Loucy (cell line): Measurements from ENCODE around the gene VPS13D.

Experiments
- EZH2phosphoT487 ChIP-seq: fragments of 200-600 bp; IDR thresholded peaks from 2 replicates; pipeline ENCODE4 v1.6.1; 2018; ENCODE audit warnings: antibody characterized with exemption, mild to moderate bottlenecking, moderate library complexity, borderline replicate concordance
- TF ChIP-seq, protein P1 (sequence below): fragments of 200-600 bp; sonication (generic); conservative IDR thresholded peaks from 2 replicates; pipeline ENCODE4 v1.5.1; 2014; ENCODE audit warnings: mild to moderate bottlenecking, antibody characterized with exemption, low read length

DNA sequence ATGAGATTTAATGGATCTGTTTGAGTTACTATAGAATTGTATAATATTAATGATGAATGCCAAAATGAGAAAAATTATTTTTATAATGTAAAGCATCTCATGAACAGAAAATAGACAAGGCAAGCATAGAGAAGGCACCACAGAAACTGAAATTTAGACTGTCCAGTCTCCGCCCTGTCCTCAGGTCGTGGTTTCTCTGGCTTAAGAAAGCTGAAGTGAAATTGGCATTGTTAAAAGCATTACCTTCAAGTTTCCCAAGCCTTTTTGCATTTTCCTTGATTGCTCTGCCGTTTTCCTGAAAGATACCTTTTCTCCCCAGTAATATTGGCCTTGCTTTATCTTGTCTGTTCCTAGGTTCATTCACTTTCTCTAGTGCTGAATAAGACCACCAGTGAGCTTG lies 58.0 kb downstream of the VPS13D start:
- TF ChIP-seq, protein P1, sequence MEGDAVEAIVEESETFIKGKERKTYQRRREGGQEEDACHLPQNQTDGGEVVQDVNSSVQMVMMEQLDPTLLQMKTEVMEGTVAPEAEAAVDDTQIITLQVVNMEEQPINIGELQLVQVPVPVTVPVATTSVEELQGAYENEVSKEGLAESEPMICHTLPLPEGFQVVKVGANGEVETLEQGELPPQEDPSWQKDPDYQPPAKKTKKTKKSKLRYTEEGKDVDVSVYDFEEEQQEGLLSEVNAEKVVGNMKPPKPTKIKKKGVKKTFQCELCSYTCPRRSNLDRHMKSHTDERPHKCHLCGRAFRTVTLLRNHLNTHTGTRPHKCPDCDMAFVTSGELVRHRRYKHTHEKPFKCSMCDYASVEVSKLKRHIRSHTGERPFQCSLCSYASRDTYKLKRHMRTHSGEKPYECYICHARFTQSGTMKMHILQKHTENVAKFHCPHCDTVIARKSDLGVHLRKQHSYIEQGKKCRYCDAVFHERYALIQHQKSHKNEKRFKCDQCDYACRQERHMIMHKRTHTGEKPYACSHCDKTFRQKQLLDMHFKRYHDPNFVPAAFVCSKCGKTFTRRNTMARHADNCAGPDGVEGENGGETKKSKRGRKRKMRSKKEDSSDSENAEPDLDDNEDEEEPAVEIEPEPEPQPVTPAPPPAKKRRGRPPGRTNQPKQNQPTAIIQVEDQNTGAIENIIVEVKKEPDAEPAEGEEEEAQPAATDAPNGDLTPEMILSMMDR: no peak
- no peak for TF ChIP-seq EZH2phosphoT487
